Measurements from ENCODE around the gene MAGI2. TPM values are rescaled to one million over a fixed set of nuclear protein-coding genes. Genes with fewer than 3 reads are reported as not detected.

MAGI2 gene
- total RNA-seq, 2 donors from 2014 or later = 0.05 to 0.09 TPM

DNA sequence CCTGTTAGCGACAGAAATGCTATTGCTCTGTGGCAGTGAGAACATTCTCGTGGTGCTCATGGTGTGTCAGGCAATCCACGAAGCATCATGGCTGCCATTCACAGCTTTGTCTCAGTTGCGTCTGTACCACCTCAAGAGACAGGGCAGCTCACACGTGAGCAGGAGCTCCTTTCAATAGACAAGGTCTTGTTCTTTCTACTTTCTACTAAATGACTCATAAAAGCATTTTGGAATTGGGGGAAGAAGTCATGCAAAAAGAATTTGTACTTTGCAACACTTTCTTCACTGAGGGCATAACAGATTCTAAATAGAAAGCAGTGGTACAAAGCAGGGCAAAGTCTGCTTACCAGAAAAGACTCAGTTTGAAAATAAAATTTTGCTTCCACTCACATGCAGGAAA, 1016.3 kb downstream of the MAGI2 start:
- H3K4me1 Mint-ChIP-seq = no peaks in the 10 kb centered on the region
- H3K4me3 Mint-ChIP-seq = no peak overlapping the region
- ATAC-seq (replicated peaks) = no peak
- no peak overlapping the region for H3K27ac Mint-ChIP-seq
- H3K36me3 Mint-ChIP-seq (ENCODE audit: low read depth) = no peaks in the 10 kb centered on the region
- H3K9me3 Mint-ChIP-seq = no peaks in the 10 kb centered on the region
- peaks cover 6% of the 10 kb centered on the region for H3K27me3 Mint-ChIP-seq

DNA sequence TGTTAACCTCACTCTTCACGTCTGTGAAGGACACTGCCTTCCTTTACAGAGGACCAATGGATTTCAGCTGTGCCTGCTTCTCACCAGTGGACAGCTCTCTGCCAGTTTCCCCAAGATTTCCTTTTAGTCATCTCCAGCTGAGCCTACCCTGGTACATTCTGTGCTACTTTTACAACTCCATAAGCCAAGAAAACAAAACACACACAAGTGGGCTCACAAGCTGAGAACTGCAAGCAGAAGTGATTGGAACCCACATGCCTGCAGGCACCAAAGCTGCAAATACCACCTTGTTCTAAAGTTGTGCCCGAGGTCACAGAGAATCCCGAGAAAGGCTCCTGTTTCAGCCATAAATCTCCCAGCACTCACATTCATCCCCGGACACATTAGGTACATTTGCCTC, 1018.1 kb downstream of the MAGI2 start:
- Mint-ChIP-seq H3K4me1 (no peaks in the 10 kb centered on the region), H3K9me3 (no peaks in the 10 kb centered on the region), H3K27ac (no peak overlapping the region), H3K36me3 (ENCODE audit: low read depth) (no peaks in the 10 kb centered on the region), H3K4me3 (no peak overlapping the region), H3K27me3 (peaks cover 6% of the 10 kb centered on the region)
- no peak for ATAC-seq (replicated peaks)

DNA sequence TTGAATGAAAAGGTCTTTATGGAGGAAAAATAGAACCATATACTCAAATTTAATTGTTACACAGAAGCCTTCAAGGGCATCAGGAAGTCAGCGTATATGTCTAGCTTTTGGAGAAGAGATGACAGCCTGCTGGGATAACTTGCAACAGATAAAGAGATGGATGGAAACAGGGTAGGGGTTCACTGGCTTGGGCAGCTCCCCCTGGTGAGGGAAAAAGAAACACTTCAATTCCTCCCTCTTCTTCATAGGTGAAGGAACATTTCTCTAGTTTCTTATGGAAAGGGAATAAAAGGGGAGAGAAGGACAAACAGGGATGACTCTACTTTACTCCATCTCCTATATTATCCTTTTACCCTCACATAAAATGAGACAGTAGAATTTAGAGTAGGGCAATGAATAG, 1019.2 kb downstream of the MAGI2 start:
- Mint-ChIP-seq H3K27me3 (peaks cover 6% of the 10 kb centered on the region), H3K36me3 (ENCODE audit: low read depth) (no peaks in the 10 kb centered on the region), H3K4me3 (no peak overlapping the region), H3K27ac (no peak overlapping the region), H3K9me3 (no peaks in the 10 kb centered on the region), H3K4me1 (no peaks in the 10 kb centered on the region)
- ATAC-seq (replicated peaks) = no peak

DNA sequence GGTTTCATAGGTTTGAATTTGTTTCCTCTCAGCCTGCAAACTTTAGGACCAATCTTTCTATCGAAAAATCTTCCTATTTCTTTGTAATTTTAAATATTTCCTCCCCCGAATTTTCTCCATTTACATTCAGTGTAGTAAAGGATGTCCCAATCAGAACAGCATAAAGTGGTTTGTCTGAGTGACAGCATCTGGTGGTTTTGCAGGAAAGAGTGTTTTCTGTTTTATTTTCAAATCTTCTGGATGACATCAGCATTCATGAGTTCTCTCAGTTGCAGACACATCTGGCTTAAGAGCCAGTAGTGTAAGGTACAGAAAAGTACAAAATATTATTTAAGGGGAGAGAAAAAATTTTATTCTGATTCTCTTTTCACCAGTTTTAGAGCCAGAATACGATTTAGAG, 1020.0 kb downstream of the MAGI2 start:
- no peaks in the 10 kb centered on the region for H3K36me3 Mint-ChIP-seq (ENCODE audit: low read depth)
- no peak overlapping the region for H3K4me3 Mint-ChIP-seq
- ATAC-seq (replicated peaks) = no peak
- no peak overlapping the region for H3K27ac Mint-ChIP-seq
- peaks cover 4% of the 10 kb centered on the region for H3K27me3 Mint-ChIP-seq
- H3K4me1 Mint-ChIP-seq = no peaks in the 10 kb centered on the region
- no peaks in the 10 kb centered on the region for H3K9me3 Mint-ChIP-seq

DNA sequence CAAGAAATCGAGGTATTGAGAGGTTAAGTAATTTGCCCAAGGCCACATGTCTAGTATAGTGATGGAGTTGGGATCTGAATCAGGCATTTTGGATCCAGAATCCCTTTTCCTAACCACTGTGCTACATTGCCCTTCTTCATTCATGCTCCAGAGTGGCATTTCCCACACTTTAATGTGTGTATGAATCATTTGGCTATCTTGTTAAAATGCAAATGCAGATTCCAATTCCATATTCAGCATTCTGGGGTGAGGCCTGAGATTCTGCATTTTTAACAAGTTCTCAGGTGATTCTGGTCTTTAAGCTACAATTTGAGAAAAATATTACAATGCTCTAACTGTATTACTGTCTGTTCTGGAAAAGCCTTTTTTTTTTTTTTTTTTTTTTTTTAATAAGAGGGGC, 1023.6 kb downstream of the MAGI2 start:
- Mint-ChIP-seq H3K27ac (no peak overlapping the region), H3K36me3 (ENCODE audit: low read depth) (no peaks in the 10 kb centered on the region), H3K9me3 (peaks cover 3% of the 10 kb centered on the region), H3K4me3 (no peak overlapping the region), H3K27me3 (no peaks in the 10 kb centered on the region), H3K4me1 (no peaks in the 10 kb centered on the region)
- no peak for ATAC-seq (replicated peaks)

DNA sequence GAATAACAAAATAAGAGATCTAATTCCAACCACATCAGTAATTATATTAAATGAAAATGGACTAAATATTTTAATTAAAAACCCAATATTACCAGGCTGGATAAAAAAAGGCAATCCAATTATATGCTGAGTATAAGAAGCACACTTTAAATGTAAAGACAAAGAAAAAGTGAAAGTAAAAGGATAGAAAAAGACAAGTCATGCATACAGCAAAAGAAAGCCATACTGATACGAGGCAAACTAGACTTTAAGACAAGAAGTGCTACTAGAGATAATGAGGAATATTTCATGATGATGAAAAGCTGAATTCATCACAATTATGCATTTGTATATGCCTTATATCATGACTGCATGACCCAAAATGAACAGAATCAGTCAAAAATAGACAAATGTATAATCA, 1026.3 kb downstream of the MAGI2 start:
- ATAC-seq (replicated peaks) = no peak

DNA sequence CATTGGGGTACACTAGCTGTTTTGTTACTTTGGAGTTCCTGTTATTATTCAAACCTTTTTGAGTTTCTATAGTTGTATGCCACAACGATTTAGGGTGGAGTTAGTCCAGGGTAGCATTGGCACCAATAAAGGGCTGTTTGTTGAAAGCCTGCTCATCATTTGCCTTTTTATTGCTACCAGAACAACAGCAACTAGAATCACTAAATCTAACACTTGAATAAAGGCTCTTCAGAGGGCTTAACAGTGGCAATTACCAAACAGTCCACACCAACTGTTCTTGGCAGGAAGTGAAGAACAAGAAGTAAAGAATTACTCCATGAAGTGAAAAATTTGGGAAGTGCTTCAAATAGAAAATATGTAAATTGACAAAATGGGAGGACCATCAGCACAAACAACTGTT, 1033.5 kb downstream of the MAGI2 start:
- no peak overlapping the region for H3K4me3 Mint-ChIP-seq
- no peaks in the 10 kb centered on the region for H3K27me3 Mint-ChIP-seq
- H3K4me1 Mint-ChIP-seq = no peaks in the 10 kb centered on the region
- H3K9me3 Mint-ChIP-seq = peaks cover under 1% of the 10 kb centered on the region
- no peak overlapping the region for H3K27ac Mint-ChIP-seq
- no peak for ATAC-seq (replicated peaks)
- H3K36me3 Mint-ChIP-seq (ENCODE audit: low read depth) = no peaks in the 10 kb centered on the region

More for the DNA sequence above, 1026.3 kb downstream of the MAGI2 start:
- Mint-ChIP-seq H3K9me3 (peaks cover 3% of the 10 kb centered on the region), H3K4me1 (no peaks in the 10 kb centered on the region), H3K27me3 (no peaks in the 10 kb centered on the region), H3K36me3 (ENCODE audit: low read depth) (no peaks in the 10 kb centered on the region), H3K4me3 (no peak overlapping the region), H3K27ac (no peak overlapping the region)

DNA sequence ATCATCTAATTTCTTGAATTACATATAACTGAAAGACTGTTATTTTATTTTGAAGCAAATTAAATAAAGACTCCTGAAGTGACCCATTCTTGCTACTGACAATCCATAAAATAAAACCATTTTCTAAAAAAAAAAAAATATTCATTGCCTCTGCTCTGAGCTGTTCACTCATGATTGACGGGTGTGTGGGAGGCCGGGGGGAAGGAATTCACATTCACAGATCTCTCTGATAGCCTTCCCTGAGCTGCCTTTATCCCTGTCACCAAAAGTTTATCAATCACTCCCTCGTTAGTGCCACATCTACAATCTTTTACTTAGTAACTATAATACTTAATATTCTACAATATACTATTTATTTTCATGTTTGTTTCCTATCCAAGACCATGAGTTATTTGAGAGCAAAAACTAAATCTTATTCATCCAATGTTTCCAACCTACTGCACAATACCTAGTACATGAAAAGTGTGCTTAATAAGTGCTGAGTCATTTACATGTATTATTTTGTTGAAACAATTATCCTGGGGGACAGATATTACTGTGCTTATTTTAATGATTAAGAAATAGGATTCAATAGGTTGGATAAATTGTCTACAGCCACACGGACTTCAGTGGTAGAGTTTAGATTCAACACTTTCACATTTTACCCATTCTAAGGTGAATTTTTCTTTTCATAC, 1036.2 kb downstream of the MAGI2 start:
- H3K27me3 Mint-ChIP-seq = peaks cover 3% of the 10 kb centered on the region
- no peaks in the 10 kb centered on the region for H3K9me3 Mint-ChIP-seq
- H3K27ac Mint-ChIP-seq = no peak overlapping the region
- H3K36me3 Mint-ChIP-seq (ENCODE audit: low read depth) = no peaks in the 10 kb centered on the region
- no peaks in the 10 kb centered on the region for H3K4me1 Mint-ChIP-seq
- H3K4me3 Mint-ChIP-seq = no peak overlapping the region
- ATAC-seq (replicated peaks) = no peak

DNA sequence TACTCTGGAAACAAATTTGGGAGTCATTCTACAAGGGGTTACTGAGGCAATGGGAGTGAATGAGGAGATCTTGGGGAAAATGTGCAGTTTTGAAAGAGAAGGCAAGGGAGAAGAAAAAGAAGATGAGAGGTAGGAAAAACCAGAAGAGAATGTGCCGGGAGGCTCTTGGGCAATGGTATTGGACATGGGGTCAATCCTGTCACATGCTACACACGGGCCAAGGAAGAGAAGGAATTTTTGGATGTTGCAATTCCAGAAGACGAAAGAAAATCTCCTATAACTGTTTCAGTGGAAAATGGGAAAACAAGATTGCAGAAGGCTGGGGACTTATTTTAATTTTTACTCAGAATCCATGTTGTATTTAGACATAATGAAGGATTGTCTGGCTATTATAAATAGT, 1039.9 kb downstream of the MAGI2 start:
- peaks cover 3% of the 10 kb centered on the region for H3K27me3 Mint-ChIP-seq
- no peaks in the 10 kb centered on the region for H3K9me3 Mint-ChIP-seq
- no peak overlapping the region for H3K27ac Mint-ChIP-seq
- H3K36me3 Mint-ChIP-seq (ENCODE audit: low read depth) = no peaks in the 10 kb centered on the region
- no peaks in the 10 kb centered on the region for H3K4me1 Mint-ChIP-seq
- H3K4me3 Mint-ChIP-seq = no peak overlapping the region
- no peak for ATAC-seq (replicated peaks)

DNA sequence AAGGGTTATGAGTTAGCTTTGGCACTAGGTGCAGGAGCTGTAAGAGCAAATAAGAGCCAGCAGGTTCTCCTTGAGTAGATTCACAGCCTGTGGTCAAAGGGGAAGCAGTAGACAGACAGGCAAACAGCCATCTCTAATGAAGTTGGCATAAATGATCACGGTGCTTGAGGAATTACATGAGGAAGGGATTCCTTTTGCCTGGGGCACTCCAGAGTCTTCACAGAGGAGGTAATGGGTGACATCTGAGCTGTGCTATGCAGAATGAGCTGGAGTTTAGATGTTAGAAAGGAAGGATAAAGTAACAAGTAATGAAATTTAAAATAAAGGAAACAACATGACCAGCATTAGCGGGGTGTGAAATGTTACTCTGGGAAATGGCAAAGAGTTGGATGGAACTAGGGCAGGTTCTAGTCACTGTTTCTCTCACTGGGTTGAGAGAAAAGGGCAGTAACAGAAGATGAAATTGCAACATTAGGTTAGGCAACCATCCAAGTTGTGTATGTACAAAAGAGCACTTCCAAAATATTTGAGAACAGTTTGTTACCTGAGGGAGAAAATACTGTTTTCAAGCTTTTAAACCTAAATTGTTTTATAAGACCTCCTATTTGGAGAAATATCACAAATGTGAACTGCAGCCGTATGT, 1041.1 kb downstream of the MAGI2 start:
- Mint-ChIP-seq H3K4me3 (no peak overlapping the region), H3K36me3 (ENCODE audit: low read depth) (no peaks in the 10 kb centered on the region), H3K27me3 (peaks cover 5% of the 10 kb centered on the region), H3K4me1 (no peaks in the 10 kb centered on the region), H3K27ac (no peak overlapping the region), H3K9me3 (no peaks in the 10 kb centered on the region)
- no peak for ATAC-seq (replicated peaks)

DNA sequence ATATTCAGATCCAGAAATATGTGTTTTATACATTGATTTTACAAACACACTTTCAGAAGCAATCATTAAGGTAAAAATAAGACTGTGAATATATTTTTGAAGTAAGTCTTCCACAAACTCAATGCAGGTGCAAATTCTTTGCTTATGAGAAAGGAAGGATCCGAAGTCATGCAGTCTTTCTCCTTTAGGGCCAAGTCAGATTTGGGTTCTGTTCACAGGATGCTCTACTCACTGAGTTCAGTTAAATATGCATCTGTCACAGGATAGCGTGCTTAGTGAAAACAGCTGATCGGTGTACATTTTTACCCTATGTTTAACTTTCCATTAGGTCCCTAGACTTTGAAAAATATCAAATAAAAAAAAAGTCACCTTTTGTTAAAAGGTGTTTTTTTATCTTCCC, 1046.4 kb downstream of the MAGI2 start:
- Mint-ChIP-seq H3K27ac (no peak overlapping the region), H3K9me3 (no peaks in the 10 kb centered on the region), H3K27me3 (peaks cover 6% of the 10 kb centered on the region), H3K4me3 (no peak overlapping the region), H3K4me1 (no peaks in the 10 kb centered on the region), H3K36me3 (ENCODE audit: low read depth) (no peaks in the 10 kb centered on the region)
- no peak for ATAC-seq (replicated peaks)

DNA sequence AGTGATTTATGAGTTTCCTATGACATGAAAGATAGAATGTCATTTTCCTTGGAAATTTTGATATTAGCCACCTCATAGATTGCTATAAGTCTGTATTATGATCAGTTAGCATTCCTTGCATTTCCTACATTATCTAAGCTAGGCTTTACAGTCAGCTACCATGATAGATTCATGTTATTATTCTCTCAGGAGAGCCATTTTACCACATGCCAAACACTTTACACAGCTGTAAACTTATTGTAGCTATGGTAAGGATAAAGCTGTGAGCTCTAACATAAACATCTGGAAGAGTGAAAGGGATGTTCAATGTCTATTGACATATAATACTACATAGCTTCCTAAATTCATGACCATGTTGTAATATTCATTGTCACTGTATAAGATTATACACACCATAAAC, 1046.9 kb downstream of the MAGI2 start:
- Mint-ChIP-seq H3K9me3 (no peaks in the 10 kb centered on the region), H3K36me3 (ENCODE audit: low read depth) (no peaks in the 10 kb centered on the region), H3K4me1 (no peaks in the 10 kb centered on the region), H3K4me3 (no peak overlapping the region), H3K27me3 (peaks cover 6% of the 10 kb centered on the region), H3K27ac (no peak overlapping the region)
- ATAC-seq (replicated peaks) = no peak

DNA sequence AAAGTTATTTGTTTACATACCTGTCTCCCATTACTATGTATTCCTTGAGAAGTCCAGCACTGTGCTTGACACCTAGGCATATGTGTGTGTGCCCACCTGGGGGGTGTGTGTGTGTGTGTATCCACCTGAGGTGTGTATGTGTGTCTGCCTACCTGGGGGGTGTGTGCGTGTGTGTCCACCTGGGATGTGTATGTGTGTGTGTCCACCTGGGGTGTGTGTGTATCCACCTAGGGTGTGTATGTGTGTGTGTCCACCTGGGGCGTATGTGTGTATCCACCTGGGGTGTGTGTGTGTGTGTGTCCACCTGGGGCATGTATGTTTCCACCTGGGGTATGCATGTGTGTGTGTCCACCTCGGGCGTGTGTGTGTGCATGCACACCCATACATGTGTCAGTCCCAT, 1051.4 kb downstream of the MAGI2 start:
- no peaks in the 10 kb centered on the region for H3K9me3 Mint-ChIP-seq
- H3K27me3 Mint-ChIP-seq = peaks cover 11% of the 10 kb centered on the region
- no peak for ATAC-seq (replicated peaks)
- no peak overlapping the region for H3K27ac Mint-ChIP-seq
- H3K4me3 Mint-ChIP-seq = no peak overlapping the region
- no peaks in the 10 kb centered on the region for H3K4me1 Mint-ChIP-seq
- no peaks in the 10 kb centered on the region for H3K36me3 Mint-ChIP-seq (ENCODE audit: low read depth)

DNA sequence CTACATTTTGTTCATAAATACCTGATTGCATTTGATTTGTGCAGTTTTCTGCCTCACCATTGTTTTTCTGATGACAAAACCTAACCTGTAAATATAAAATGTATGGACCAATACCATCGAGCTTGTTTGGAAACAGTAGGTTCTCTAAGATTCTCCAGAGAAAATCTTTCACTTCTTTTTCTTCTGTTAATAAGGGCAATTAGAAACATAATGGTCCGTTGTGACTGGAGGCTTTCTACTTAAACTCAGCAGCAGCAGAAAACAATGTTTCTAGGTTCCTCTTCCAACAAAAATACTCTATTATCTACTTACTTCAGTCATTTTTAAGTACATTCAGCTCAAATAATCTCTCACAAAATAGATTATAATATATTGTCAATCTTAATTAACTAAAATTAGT, 1053.4 kb downstream of the MAGI2 start:
- no peak overlapping the region for H3K27ac Mint-ChIP-seq
- no peaks in the 10 kb centered on the region for H3K4me1 Mint-ChIP-seq
- H3K4me3 Mint-ChIP-seq = no peak overlapping the region
- H3K36me3 Mint-ChIP-seq (ENCODE audit: low read depth) = no peaks in the 10 kb centered on the region
- ATAC-seq (replicated peaks) = no peak
- no peaks in the 10 kb centered on the region for H3K9me3 Mint-ChIP-seq
- peaks cover 7% of the 10 kb centered on the region for H3K27me3 Mint-ChIP-seq

DNA sequence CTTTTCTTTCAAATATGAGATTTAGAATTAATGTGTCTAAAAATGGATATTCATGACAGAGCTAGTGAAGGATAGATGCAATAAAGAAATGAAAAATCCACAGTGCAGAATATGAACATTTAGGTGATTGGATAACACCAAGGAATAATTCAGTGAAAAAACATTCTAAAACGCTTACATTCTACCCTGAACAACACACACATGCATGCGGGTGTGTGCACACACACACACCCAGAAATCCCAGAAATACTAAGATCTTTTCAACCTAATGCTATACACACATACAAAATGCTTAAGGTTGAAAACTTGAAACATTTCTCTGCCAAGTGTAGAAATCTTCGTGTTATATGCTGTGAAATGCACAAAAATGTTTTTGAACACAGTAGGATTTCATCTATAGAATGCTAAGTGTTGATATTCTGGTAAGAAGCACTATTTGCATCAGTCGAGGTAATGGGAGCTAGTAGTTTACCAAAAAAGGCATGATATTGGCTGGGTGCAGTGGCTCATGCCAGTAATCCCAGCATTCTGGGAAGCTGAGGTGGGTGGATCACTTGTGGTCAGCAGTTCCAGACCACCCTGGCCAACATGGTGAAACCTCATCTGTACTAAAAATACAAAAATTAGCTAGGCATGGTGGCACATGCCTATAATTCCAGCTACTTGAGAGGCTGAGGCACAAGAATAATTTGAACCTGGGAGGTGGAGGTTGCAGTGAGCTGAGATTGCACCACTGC, 1054.3 kb downstream of the MAGI2 start:
- no peaks in the 10 kb centered on the region for H3K4me1 Mint-ChIP-seq
- no peak for ATAC-seq (replicated peaks)
- no peak overlapping the region for H3K27ac Mint-ChIP-seq

More for the DNA sequence above, 1054.3 kb downstream of the MAGI2 start:
- H3K36me3 Mint-ChIP-seq (ENCODE audit: low read depth) = no peaks in the 10 kb centered on the region
- peaks cover 7% of the 10 kb centered on the region for H3K27me3 Mint-ChIP-seq
- H3K9me3 Mint-ChIP-seq = no peaks in the 10 kb centered on the region
- no peak overlapping the region for H3K4me3 Mint-ChIP-seq

Data from activated T-helper 17 cell treated with anti-CD3 and anti-CD28 coated beads, Interleukin-2, amount 50 U/mL, for 72 hours (primary cell).